ENCODE results near the gene UBR3.

- TF ChIP-seq YY1 (IDR thresholded peaks at IDR 0.05; ENCODE audit: insufficient read depth, insufficient read length) (no peak), ZNF274 (IDR thresholded peaks at IDR 0.05; ENCODE audit: low read depth, low read length) (no peak), SUZ12 (IDR thresholded peaks at IDR 0.05; ENCODE audit: extremely low read depth, insufficient read depth, insufficient read length) (no peak)
Observed at GRCh38 chr2:170013802-170014551, 186.7 kb downstream of the UBR3 start.

Data from NT2/D1 (cell line).